NB4 (cell line): ENCODE measurements around the gene DSE.

Experiments used
- CTCF ChIP-seq: IDR thresholded peaks from one replicate; pipeline ENCODE4 v1.5.1; 2012; ENCODE audit warnings: low read depth, low read length
- MAX ChIP-seq: IDR thresholded peaks from 2 replicates; pipeline ENCODE4 v1.6.1; 2011; ENCODE audit warnings: low read depth, low read length
- MYC ChIP-seq: IDR thresholded peaks from 2 replicates; pipeline ENCODE4 v1.6.1; 2011; ENCODE audit warnings: low read depth, low read length
- POLR2A ChIP-seq: IDR thresholded peaks from 2 replicates; pipeline ENCODE4 v1.6.1; 2011; ENCODE audit warnings: mild to moderate bottlenecking; ENCODE audit not compliant: insufficient read length; ENCODE audit errors: extremely low read depth

- no peak for TF ChIP-seq MAX
- TF ChIP-seq CTCF: no peak
- TF ChIP-seq POLR2A: no peak
- TF ChIP-seq MYC: no peak
Measured at GRCh38 chr6:116384727-116385458, 14.1 kb downstream of the DSE start.
